Naive thymus-derived CD4-positive, alpha-beta T cell (primary cell): ENCODE results near the gene NR2F2. TPM values are rescaled to one million over a fixed set of nuclear protein-coding genes. Genes with fewer than 3 reads are reported as not detected.

Experiments
- ATAC-seq: fragments of 150-1000 bp; cut with Tn5 transposase; 2 replicates; pipeline ENCODE4 v1.10.0; 2021; ENCODE audit warnings: mild to moderate bottlenecking, moderate library complexity
- CTCF ChIA-PET: fragments of 350-600 bp; sonication (Branson Sonifier 250); formaldehyde crosslinking; loops from one replicate; lab custom pipeline; 2021; ENCODE audit warnings: antibody characterized with exemption; lab: Charles Lee
- POLR2A ChIA-PET: fragments of 350-600 bp; sonication (Branson Sonifier 250); formaldehyde crosslinking; loops from one replicate; lab custom pipeline; 2021; ENCODE audit warnings: antibody characterized with exemption, inconsistent platforms; lab: Charles Lee
- DNase-seq, 9 donors: peaks; one replicate each; pipeline versions ENCODE4 v3.0.0 to v3.0.0-alpha.2; 2020 to 2022; ENCODE audit warnings: mixed read lengths in 1 of 9
- H3K27ac ChIP-seq: one replicate; pipeline ENCODE4 v1.7.0; 2013; ENCODE audit warnings: mild to moderate bottlenecking, low read depth, low read length, moderate library complexity
- H3K27me3 ChIP-seq, 2 donors: one replicate each; pipeline ENCODE4 v1.7.0; 2013; ENCODE audit warnings: low read length in 2 of 2, mild to moderate bottlenecking in 2 of 2, moderate library complexity in 2 of 2; ENCODE audit not compliant: control insufficient read depth in 2 of 2, insufficient read depth in 2 of 2
- H3K36me3 ChIP-seq, 3 experiments: 1 replicate in 2 of 3; 2 replicates in 1 of 3; pipeline ENCODE4 v1.7.0; 2013; ENCODE audit warnings: low read length in 3 of 3, mild to moderate bottlenecking in 3 of 3, moderate library complexity in 1 of 3; ENCODE audit not compliant: insufficient read depth in 3 of 3, control insufficient read depth in 2 of 3
- H3K4me1 ChIP-seq, 2 donors: one replicate each; pipeline ENCODE4 v1.7.0; 2013; ENCODE audit warnings: low read length in 2 of 2, mild to moderate bottlenecking in 2 of 2, moderate library complexity in 1 of 2; ENCODE audit not compliant: control insufficient read depth in 2 of 2, insufficient read depth in 2 of 2
- H3K4me3 ChIP-seq: 2 replicates; pipeline ENCODE4 v1.7.0; 2013; ENCODE audit warnings: mild to moderate bottlenecking, low read length
- H3K9me3 ChIP-seq, 3 experiments: 1 replicate in 2 of 3; 2 replicates in 1 of 3; pipeline ENCODE4 v1.7.0; 2013; ENCODE audit warnings: low read length in 3 of 3; ENCODE audit not compliant: control insufficient read depth in 2 of 3
- H3K27ac Mint-ChIP-seq, 9 donors: one replicate each; pipeline ENCODE4 v1.8.0; 2020 to 2022; ENCODE audit warnings: mixed read lengths in 9 of 9, mild to moderate bottlenecking in 8 of 9, moderate library complexity in 5 of 9, inconsistent platforms in 2 of 9
- H3K27me3 Mint-ChIP-seq, 5 donors: one replicate each; pipeline ENCODE4 v1.8.0; 2021 to 2022; ENCODE audit warnings: mixed read lengths in 5 of 5, mild to moderate bottlenecking in 1 of 5
- H3K36me3 Mint-ChIP-seq, 5 donors: one replicate each; pipeline ENCODE4 v1.8.0; 2020 to 2022; ENCODE audit warnings: mixed read lengths in 5 of 5, mild to moderate bottlenecking in 3 of 5, inconsistent platforms in 1 of 5
- H3K4me1 Mint-ChIP-seq, 7 donors: one replicate each; pipeline ENCODE4 v1.8.0; 2020 to 2022; ENCODE audit warnings: mixed read lengths in 7 of 7, mild to moderate bottlenecking in 3 of 7, inconsistent platforms in 1 of 7
- H3K4me3 Mint-ChIP-seq, 10 donors: one replicate each; pipeline ENCODE4 v1.8.0; 2020 to 2022; ENCODE audit warnings: mild to moderate bottlenecking in 10 of 10, mixed read lengths in 10 of 10, moderate library complexity in 6 of 10, inconsistent platforms in 2 of 10
- H3K9me3 Mint-ChIP-seq, 11 donors: one replicate each; pipeline ENCODE4 v1.8.0; 2020 to 2022; ENCODE audit warnings: mixed read lengths in 11 of 11, mild to moderate bottlenecking in 4 of 11, inconsistent platforms in 1 of 11, moderate library complexity in 1 of 11
- intact Hi-C, 2 donors: fragments of 100-400 bp; cut with micrococcal nuclease; formaldehyde crosslinking; loops; one replicate each; pipeline ENCODE4 v1.15.1; 2023
- polyA plus RNA-seq, 2 donors: library from polyadenylated mRNA; unstranded; fragments of 300-500 nt; fragmentation: Illumina TruSeq; gene quantifications; one replicate each; pipeline ENCODE4 v1.2.3, GENCODE V29; 2021
- total RNA-seq, 6 experiments: library from RNA in 5 of 6; stranded (reverse) in 5 of 6; gene quantifications; 1 replicate in 5 of 6; 2 replicates in 1 of 6; pipeline ENCODE4 v1.2.3 and lab custom pipeline; 2021 to 2026

Gene NR2F2
- total and polyA plus RNA-seq, 7 experiments from 2014 or later, result not detected

- Histone ChIP-seq H3K9me3 (no peaks in the 10 kb centered on the region), H3K36me3 (no peaks in the 10 kb centered on the region), H3K27me3 (no peaks in the 10 kb centered on the region), H3K4me3 (no peak overlapping the region), H3K4me1 (no peaks in the 10 kb centered on the region), H3K27ac (no peak overlapping the region)
- ATAC-seq (no peak), DNase-seq (no peak)
- Mint-ChIP-seq H3K9me3 (peaks cover 2 to 31% (median 6%) of the 10 kb centered on the region in 11 donors), H3K36me3 (no peaks in the 10 kb centered on the region), H3K4me3 (no peak overlapping the region), H3K27ac (no peak overlapping the region), H3K27me3 (peaks cover 0 to 42% (median 32%) of the 10 kb centered on the region in 5 donors), H3K4me1 (no peaks in the 10 kb centered on the region)
- ChIA-PET POLR2A (no interaction called here), CTCF (no interaction called here)
- intact Hi-C loops, result no loop called here
Observed at GRCh38 chr15:96381463-96381862, 51.0 kb downstream of the NR2F2 start.

GRCh38 chr15:96385195-96385594 is 54.7 kb downstream of the NR2F2 start:
- Mint-ChIP-seq H3K27ac (no peak overlapping the region), H3K27me3 (peaks cover 0 to 36% (median 35%) of the 10 kb centered on the region in 5 donors), H3K4me3 (no peak overlapping the region), H3K9me3 (peaks cover 0 to 21% (median 4%) of the 10 kb centered on the region in 11 donors), H3K4me1 (no peaks in the 10 kb centered on the region), H3K36me3 (no peaks in the 10 kb centered on the region)
- Histone ChIP-seq H3K9me3 (no peaks in the 10 kb centered on the region), H3K4me3 (no peak overlapping the region), H3K27ac (no peak overlapping the region), H3K27me3 (no peaks in the 10 kb centered on the region), H3K36me3 (no peaks in the 10 kb centered on the region), H3K4me1 (no peaks in the 10 kb centered on the region)
- ATAC-seq (no peak), DNase-seq (no peak)
- CTCF ChIA-PET, result no interaction called here
- intact Hi-C loops, result no loop called here
- POLR2A ChIA-PET, result no interaction called here

DNA sequence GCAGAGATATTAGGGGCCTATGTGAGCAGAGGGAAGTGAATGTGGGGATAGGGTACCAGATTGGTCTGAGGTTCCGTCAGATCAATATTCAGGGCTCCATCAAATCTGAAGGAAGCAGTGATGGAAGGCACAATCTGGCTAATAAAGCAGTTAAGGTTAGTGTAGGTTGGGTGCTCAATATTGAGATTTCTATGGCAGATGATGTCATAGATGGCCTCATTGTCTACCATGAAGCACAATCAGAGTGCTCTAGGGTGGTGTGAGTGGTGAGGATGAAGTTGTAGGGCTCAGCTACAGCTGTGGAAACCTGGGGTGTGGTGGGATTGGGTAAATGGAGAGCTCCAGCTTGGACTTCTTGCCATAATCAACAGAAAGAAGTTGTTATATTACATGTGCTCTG is 58.2 kb downstream of the NR2F2 start:
- DNase-seq (no peak), ATAC-seq (no peak)
- Mint-ChIP-seq H3K27me3 (peaks cover 0 to 49% (median 36%) of the 10 kb centered on the region in 5 donors), H3K9me3 (peaks cover 0 to 24% (median 6%) of the 10 kb centered on the region in 11 donors), H3K36me3 (no peaks in the 10 kb centered on the region), H3K4me1 (no peaks in the 10 kb centered on the region), H3K27ac (no peak overlapping the region), H3K4me3 (no peak overlapping the region)
- ChIA-PET POLR2A (no interaction called here), CTCF (no interaction called here)
- intact Hi-C loops, result no loop called here
- Histone ChIP-seq H3K27me3 (no peaks in the 10 kb centered on the region), H3K36me3 (no peaks in the 10 kb centered on the region), H3K4me3 (no peak overlapping the region), H3K27ac (no peak overlapping the region), H3K4me1 (no peaks in the 10 kb centered on the region), H3K9me3 (no peaks in the 10 kb centered on the region)
